ENCODE data around the gene SOWAHA.

DNA sequence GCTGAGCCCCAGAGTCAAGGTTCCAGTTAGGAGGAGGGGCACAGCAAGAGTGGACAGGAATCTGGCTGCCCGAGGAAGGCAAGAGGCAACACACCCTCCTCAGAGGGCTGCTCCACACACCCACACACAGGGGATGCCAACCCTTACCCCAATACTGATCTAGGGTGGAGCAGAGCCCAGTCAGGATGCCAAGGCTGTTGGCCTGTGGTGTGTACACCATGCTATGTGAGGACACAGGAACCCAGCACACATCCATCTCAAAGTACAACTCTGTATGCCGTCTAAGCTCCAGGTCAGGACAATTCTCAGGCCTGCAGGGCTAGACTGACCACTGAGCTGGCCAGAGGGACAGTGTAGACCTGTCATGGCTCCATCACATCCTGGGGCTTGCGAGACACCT is 38.7 kb upstream of the SOWAHA start:
- TF ChIP-seq, protein P1, sequence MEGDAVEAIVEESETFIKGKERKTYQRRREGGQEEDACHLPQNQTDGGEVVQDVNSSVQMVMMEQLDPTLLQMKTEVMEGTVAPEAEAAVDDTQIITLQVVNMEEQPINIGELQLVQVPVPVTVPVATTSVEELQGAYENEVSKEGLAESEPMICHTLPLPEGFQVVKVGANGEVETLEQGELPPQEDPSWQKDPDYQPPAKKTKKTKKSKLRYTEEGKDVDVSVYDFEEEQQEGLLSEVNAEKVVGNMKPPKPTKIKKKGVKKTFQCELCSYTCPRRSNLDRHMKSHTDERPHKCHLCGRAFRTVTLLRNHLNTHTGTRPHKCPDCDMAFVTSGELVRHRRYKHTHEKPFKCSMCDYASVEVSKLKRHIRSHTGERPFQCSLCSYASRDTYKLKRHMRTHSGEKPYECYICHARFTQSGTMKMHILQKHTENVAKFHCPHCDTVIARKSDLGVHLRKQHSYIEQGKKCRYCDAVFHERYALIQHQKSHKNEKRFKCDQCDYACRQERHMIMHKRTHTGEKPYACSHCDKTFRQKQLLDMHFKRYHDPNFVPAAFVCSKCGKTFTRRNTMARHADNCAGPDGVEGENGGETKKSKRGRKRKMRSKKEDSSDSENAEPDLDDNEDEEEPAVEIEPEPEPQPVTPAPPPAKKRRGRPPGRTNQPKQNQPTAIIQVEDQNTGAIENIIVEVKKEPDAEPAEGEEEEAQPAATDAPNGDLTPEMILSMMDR (conservative IDR thresholded peaks at IDR 0.05; ENCODE audit: low read depth, low read length), result no peak
- TF ChIP-seq EZH2 (IDR thresholded peaks at IDR 0.05; ENCODE audit: low read length, unreplicated experiment), result no peak

Data from PC-3 (cell line).